Vagina (tissue), 2 donors: ENCODE measurements around the gene KDM4B.
A peak's percentile ranks its signal among the peaks of the same experiment; 100 is the strongest.

Experiments
- POLR2AphosphoS5 ChIP-seq, 2 donors: sonication (generic); formaldehyde crosslinking; IDR thresholded peaks; one replicate each; pipeline ENCODE4 v1.9.0; 2017; ENCODE audit warnings: antibody characterized with exemption in 2 of 2, mild to moderate bottlenecking in 2 of 2, low read depth in 1 of 2; ENCODE audit not compliant: insufficient read depth in 1 of 2
- TF ChIP-seq, protein P1 (sequence below), 3 experiments: fragments of 450-650 bp in 2 of 3; fragments of 200-600 bp in 1 of 3; sonication (generic) in 1 of 3; IDR thresholded peaks; one replicate each; pipeline ENCODE4 v1.5.1; 2017 to 2019; ENCODE audit warnings: antibody characterized with exemption in 3 of 3, mild to moderate bottlenecking in 2 of 3, moderate library complexity in 2 of 3

DNA sequence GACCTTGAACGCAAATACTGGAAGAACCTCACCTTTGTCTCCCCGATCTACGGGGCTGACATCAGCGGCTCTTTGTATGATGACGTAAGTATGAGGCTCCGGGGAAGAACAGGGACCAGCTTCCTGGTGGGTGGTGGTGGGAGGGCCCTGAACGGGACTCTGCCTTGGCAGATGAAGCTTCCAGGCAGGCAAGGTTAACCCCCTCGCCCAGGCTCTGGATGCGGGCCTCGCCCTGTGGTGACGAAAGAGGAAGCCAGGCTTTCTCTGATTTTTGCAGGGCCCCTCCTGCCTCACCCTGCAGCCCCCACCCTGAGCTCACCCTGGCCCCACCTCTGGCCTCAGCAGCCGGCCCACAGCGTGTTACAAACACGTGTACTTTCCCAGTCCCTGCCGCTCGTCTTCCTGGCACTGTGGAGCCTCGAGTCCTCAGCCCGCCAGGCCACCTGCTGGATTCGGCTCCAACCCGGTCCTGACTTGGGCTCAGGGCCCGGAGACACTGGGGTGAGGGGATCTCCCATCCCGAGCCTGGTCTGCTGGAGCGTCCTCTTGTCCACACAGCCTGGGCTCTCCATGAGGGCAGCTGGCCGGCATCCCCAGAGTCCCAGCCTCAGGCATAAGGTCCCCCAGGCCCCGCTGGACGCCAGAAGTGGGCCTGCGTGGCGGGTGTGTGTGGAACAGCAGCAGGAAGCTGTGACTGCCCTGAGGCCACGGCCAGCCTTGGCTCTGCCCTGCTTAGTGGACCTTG, 72.4 kb downstream of the KDM4B start:
- TF ChIP-seq, protein P1, sequence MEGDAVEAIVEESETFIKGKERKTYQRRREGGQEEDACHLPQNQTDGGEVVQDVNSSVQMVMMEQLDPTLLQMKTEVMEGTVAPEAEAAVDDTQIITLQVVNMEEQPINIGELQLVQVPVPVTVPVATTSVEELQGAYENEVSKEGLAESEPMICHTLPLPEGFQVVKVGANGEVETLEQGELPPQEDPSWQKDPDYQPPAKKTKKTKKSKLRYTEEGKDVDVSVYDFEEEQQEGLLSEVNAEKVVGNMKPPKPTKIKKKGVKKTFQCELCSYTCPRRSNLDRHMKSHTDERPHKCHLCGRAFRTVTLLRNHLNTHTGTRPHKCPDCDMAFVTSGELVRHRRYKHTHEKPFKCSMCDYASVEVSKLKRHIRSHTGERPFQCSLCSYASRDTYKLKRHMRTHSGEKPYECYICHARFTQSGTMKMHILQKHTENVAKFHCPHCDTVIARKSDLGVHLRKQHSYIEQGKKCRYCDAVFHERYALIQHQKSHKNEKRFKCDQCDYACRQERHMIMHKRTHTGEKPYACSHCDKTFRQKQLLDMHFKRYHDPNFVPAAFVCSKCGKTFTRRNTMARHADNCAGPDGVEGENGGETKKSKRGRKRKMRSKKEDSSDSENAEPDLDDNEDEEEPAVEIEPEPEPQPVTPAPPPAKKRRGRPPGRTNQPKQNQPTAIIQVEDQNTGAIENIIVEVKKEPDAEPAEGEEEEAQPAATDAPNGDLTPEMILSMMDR (IDR thresholded peaks at IDR 0.05): no peak
- TF ChIP-seq POLR2AphosphoS5 (IDR thresholded peaks at IDR 0.05; ENCODE audit: insufficient read depth in 1 of 2, low read depth in 1 of 2): peak in 1 of 2 donors; percentile 35
